Measurements from ENCODE around the gene ACBD4.

Gene ACBD4

GRCh38 chr17:45125509-45125908 is 10.0 kb upstream of the ACBD4 start:
- no peak for DNase-seq (ENCODE audit: low read depth)
- TF ChIP-seq, protein P1, sequence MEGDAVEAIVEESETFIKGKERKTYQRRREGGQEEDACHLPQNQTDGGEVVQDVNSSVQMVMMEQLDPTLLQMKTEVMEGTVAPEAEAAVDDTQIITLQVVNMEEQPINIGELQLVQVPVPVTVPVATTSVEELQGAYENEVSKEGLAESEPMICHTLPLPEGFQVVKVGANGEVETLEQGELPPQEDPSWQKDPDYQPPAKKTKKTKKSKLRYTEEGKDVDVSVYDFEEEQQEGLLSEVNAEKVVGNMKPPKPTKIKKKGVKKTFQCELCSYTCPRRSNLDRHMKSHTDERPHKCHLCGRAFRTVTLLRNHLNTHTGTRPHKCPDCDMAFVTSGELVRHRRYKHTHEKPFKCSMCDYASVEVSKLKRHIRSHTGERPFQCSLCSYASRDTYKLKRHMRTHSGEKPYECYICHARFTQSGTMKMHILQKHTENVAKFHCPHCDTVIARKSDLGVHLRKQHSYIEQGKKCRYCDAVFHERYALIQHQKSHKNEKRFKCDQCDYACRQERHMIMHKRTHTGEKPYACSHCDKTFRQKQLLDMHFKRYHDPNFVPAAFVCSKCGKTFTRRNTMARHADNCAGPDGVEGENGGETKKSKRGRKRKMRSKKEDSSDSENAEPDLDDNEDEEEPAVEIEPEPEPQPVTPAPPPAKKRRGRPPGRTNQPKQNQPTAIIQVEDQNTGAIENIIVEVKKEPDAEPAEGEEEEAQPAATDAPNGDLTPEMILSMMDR (IDR thresholded peaks at IDR 0.05; ENCODE audit: insufficient read depth, low read depth, low read length, missing control alignments), result no peak
- no peak overlapping the region for H3K4me3 ChIP-seq (ENCODE audit: low read length)

DNA sequence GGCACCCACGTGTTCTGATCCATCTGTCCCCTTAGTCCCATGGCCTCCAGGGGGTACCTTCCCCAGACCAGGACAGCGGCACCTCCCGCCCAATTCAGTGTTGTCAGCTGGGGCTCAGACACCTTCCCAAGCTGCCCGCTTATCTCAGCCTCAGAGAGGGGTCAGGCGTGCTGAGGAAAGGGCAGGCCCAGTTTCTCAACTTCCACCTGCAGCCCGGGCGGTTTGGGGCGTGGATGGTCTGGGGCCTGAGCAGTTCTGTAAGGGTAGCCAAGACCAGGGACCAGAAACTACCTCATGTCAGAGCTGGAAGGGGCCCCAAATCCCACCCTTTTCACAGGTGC is 8.3 kb upstream of the ACBD4 start:
- DNase-seq (ENCODE audit: low read depth), result no peak
- no peak overlapping the region for H3K4me3 ChIP-seq (ENCODE audit: low read length)
- TF ChIP-seq, protein P1 (IDR thresholded peaks at IDR 0.05; ENCODE audit: insufficient read depth, low read depth, low read length, missing control alignments), result no peak

- no peak overlapping the region for H3K4me3 ChIP-seq (ENCODE audit: low read length)
- TF ChIP-seq, protein P1 (IDR thresholded peaks at IDR 0.05; ENCODE audit: insufficient read depth, low read depth, low read length, missing control alignments), result no peak
- DNase-seq (ENCODE audit: low read depth), result peak; percentile 62
Observed at GRCh38 chr17:45127548-45128300, 7.8 kb upstream of the ACBD4 start.

- no peak for DNase-seq (ENCODE audit: low read depth)
- TF ChIP-seq, protein P1 (IDR thresholded peaks at IDR 0.05; ENCODE audit: insufficient read depth, low read depth, low read length, missing control alignments), result no peak
- H3K4me3 ChIP-seq (ENCODE audit: low read length), result no peak overlapping the region
Observed at GRCh38 chr17:45128331-45128730, 7.2 kb upstream of the ACBD4 start.

DNA sequence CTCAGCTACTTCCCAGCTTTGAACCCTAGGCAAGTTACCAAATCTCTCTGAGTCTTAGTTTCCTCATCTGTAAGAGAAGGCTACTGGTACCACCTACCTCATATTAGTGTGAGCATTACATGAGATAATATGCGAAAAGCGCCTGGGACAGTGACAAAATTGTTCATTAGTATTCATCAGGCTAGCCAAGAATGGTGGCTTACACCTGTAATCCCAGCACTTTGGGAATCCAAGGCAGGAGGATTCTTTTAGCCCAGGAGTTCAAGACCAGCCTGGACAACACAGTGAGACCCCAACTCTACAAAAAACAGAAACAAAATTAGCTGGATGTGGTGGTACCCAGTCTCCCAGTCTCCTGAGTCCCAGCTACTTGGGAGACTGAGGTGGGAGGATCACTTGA is 6.5 kb upstream of the ACBD4 start:
- no peak overlapping the region for H3K4me3 ChIP-seq (ENCODE audit: low read length)
- TF ChIP-seq, protein P1 (IDR thresholded peaks at IDR 0.05; ENCODE audit: insufficient read depth, low read depth, low read length, missing control alignments), result no peak
- DNase-seq (ENCODE audit: low read depth), result no peak

DNA sequence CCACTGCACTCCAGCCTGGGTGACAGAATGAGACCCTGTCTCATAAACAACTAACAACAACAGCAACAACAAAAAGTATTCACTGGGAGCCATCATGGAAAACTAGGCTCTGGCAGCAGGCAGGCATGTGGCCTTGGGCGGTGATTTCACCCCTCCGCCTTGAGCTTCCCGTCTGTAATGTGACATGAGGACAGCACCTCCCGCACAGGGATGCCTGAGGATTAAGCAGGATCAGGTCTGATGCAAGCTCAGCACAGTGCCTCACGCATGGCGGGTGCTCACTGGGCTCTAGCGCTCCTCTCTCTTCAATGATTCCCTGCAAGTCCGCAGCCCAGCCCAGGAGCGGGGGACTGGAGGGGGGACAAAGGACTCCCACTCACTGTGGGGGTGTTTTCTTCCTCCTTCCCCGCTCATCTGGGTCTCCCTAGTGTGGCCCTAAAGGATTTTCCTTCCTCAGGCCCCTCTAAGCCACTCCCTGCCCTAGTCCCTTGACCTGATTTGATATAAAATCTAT is 6.0 kb upstream of the ACBD4 start:
- H3K4me3 ChIP-seq (ENCODE audit: low read length), result no peak overlapping the region
- peak; percentile 47 for DNase-seq (ENCODE audit: low read depth)
- TF ChIP-seq, protein P1 (IDR thresholded peaks at IDR 0.05; ENCODE audit: insufficient read depth, low read depth, low read length, missing control alignments), result no peak

Data from epithelial cell of esophagus (primary cell).